Lower leg skin (tissue), 3 donors: ENCODE data around the gene CMPK1.

ENCODE experiments used
- CTCF ChIP-seq, 3 donors: fragments of 450-650 bp; IDR thresholded peaks; one replicate each; pipeline ENCODE4 v1.5.1; 2016; ENCODE audit warnings: antibody characterized with exemption in 3 of 3, mild to moderate bottlenecking in 3 of 3, moderate library complexity in 2 of 3
- POLR2A ChIP-seq, 2 donors: fragments of 450-650 bp; IDR thresholded peaks; one replicate each; pipeline ENCODE4 v1.6.1; 2016 to 2017; ENCODE audit warnings: antibody characterized with exemption in 2 of 2, mild to moderate bottlenecking in 1 of 2, moderate library complexity in 1 of 2

- TF ChIP-seq CTCF (IDR thresholded peaks at IDR 0.05) = no peak
- TF ChIP-seq POLR2A (IDR thresholded peaks at IDR 0.05) = no peak
Observed at GRCh38 chr1:47410068-47410455, 76.5 kb downstream of the CMPK1 start.
